ENCODE data around the gene GTF2H2C.
"Not testable (repeated sequence)": the region's sequence is repeated elsewhere in the genome, so short reads cannot be mapped to it uniquely, and the experiment has no call there.

Gene GTF2H2C

GRCh38 chr5:69568072-69568471 lies 8.1 kb downstream of the GTF2H2C start:
- not testable (repeated sequence) for DNase-seq

GRCh38 chr5:69583356-69583755 lies 23.4 kb downstream of the GTF2H2C start:
- DNase-seq, result not testable (repeated sequence)

GRCh38 chr5:69596114-69596840 lies 36.3 kb downstream of the GTF2H2C start:
- DNase-seq, result not testable (repeated sequence)

- not testable (repeated sequence) for DNase-seq
Measured at GRCh38 chr5:69601947-69602346, 42.0 kb downstream of the GTF2H2C start.

- not testable (repeated sequence) for DNase-seq
Measured at GRCh38 chr5:69606839-69607238, 46.8 kb downstream of the GTF2H2C start.

- not testable (repeated sequence) for DNase-seq
Measured at GRCh38 chr5:69607750-69608149, 47.8 kb downstream of the GTF2H2C start.

- DNase-seq, result not testable (repeated sequence)
Measured at GRCh38 chr5:69608861-69609496, 49.0 kb downstream of the GTF2H2C start.

GRCh38 chr5:69614843-69615242 lies 54.9 kb downstream of the GTF2H2C start:
- not testable (repeated sequence) for DNase-seq

- DNase-seq, result not testable (repeated sequence)
Measured at GRCh38 chr5:69631879-69632278, 71.9 kb downstream of the GTF2H2C start.
